Measurements from ENCODE around the gene MKRN3.
"Not testable (repeated sequence)": the region's sequence is repeated elsewhere in the genome, so short reads cannot be mapped to it uniquely, and the experiment has no call there.

DNA sequence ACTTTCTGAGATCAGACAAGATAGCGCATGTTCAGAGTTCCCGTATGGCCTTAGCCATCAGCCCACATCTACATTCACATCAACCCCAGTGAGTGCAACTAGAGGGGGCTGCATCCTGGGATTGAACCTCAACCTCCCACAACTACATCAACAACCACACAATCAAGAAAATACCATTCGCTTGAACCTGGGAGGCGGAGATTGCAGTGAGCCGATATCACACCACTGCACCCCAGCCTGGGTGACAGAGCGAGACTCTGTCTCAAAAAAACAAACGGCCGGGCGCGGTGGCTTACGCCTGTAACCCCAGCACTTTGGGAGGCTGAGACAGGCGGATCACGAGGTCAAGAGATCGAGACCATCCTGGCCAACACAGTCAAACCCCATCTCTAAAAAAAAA lies 31.8 kb downstream of the MKRN3 start:
- not testable (repeated sequence) for TF ChIP-seq POLR2A, POLR2AphosphoS5 (IDR thresholded peaks at IDR 0.05)
- TF ChIP-seq, protein P1, sequence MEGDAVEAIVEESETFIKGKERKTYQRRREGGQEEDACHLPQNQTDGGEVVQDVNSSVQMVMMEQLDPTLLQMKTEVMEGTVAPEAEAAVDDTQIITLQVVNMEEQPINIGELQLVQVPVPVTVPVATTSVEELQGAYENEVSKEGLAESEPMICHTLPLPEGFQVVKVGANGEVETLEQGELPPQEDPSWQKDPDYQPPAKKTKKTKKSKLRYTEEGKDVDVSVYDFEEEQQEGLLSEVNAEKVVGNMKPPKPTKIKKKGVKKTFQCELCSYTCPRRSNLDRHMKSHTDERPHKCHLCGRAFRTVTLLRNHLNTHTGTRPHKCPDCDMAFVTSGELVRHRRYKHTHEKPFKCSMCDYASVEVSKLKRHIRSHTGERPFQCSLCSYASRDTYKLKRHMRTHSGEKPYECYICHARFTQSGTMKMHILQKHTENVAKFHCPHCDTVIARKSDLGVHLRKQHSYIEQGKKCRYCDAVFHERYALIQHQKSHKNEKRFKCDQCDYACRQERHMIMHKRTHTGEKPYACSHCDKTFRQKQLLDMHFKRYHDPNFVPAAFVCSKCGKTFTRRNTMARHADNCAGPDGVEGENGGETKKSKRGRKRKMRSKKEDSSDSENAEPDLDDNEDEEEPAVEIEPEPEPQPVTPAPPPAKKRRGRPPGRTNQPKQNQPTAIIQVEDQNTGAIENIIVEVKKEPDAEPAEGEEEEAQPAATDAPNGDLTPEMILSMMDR (IDR thresholded peaks at IDR 0.05) = not testable (repeated sequence)

Measured in breast epithelium (tissue), 3 donors.